GM12891 (cell line): ENCODE measurements around the gene ROBO2.

Source experiments
- POLR2A ChIP-seq: IDR thresholded peaks from 2 replicates; pipeline ENCODE4 v1.6.1; 2011; ENCODE audit warnings: low read depth, low read length, control low read depth
- POU2F2 ChIP-seq: IDR thresholded peaks from 2 replicates; pipeline ENCODE4 v1.6.1; 2011; ENCODE audit warnings: low read depth, mild to moderate bottlenecking, control low read depth, low read length, moderate library complexity

- TF ChIP-seq POLR2A (no peak), POU2F2 (no peak)
Measured at GRCh38 chr3:77053795-77054194, 13.9 kb downstream of the ROBO2 start.
